Hepatocyte (in vitro differentiated cells): ENCODE data around the gene PARD3B.

Source experiments
- EZH2 ChIP-seq: fragments of 200-600 bp; sonication (generic); IDR thresholded peaks from 2 replicates; pipeline ENCODE4 v1.6.1; 2016; ENCODE audit warnings: antibody characterized with exemption, mild to moderate bottlenecking, borderline replicate concordance
- TF ChIP-seq, protein P1 (sequence below): fragments of 200-600 bp; sonication (generic); IDR thresholded peaks from 2 replicates; pipeline ENCODE4 v1.5.1; 2016; ENCODE audit warnings: antibody characterized with exemption, mild to moderate bottlenecking; ENCODE audit not compliant: poor library complexity

DNA sequence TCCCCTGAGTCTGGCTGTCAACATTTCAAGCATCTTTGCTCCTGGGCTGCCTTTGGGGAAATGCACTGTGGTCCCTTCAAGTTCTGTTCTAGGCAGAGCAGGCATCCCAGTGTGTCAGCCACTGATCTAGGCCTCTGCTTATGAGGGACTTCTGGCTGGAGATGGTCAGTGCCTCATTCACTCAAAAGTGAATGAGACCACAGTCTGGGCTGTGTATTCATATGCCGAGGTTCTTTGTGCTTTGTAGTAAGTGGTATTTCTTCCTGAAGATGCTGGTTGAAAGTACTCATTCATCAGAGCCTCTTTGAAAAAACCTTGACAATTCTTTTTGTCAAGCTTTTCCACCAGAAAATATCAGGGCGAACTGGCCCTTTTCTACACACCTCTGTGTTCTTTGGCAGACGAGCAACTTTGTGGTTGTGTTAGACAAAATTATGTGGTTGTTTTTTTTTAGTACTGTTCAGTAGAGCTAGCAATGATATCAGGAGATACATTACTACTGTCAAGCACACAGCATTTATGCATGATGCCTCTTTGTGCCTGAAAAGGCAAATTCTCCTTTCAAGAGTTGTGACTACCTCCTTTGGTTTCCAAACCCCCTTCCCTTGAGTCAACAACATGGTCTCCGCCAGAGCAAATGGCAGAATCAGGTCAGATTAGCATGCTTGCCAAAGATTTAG is 626.1 kb downstream of the PARD3B start:
- TF ChIP-seq, protein P1, sequence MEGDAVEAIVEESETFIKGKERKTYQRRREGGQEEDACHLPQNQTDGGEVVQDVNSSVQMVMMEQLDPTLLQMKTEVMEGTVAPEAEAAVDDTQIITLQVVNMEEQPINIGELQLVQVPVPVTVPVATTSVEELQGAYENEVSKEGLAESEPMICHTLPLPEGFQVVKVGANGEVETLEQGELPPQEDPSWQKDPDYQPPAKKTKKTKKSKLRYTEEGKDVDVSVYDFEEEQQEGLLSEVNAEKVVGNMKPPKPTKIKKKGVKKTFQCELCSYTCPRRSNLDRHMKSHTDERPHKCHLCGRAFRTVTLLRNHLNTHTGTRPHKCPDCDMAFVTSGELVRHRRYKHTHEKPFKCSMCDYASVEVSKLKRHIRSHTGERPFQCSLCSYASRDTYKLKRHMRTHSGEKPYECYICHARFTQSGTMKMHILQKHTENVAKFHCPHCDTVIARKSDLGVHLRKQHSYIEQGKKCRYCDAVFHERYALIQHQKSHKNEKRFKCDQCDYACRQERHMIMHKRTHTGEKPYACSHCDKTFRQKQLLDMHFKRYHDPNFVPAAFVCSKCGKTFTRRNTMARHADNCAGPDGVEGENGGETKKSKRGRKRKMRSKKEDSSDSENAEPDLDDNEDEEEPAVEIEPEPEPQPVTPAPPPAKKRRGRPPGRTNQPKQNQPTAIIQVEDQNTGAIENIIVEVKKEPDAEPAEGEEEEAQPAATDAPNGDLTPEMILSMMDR: no peak
- TF ChIP-seq EZH2: no peak
